H1 (cell line): ENCODE data around the gene KIF22. TPM values are rescaled to one million over a fixed set of nuclear protein-coding genes. Genes with fewer than 3 reads are reported as not detected.

Experiments used
- BCL11A ChIP-seq, 2 experiments: IDR thresholded peaks; one replicate each; pipeline ENCODE4 v1.6.1; 2011; ENCODE audit warnings: low read depth in 2 of 2, low read length in 2 of 2, mild to moderate bottlenecking in 2 of 2
- POLR2AphosphoS5 ChIP-seq: IDR thresholded peaks from 2 replicates; pipeline ENCODE4 v1.6.1; 2011; ENCODE audit warnings: low read depth, low read length
- POU5F1 ChIP-seq: IDR thresholded peaks from 2 replicates; pipeline ENCODE4 v1.6.1; 2011; ENCODE audit warnings: low read depth, mild to moderate bottlenecking, low read length, moderate library complexity
- RFX5 ChIP-seq: IDR thresholded peaks from 2 replicates; pipeline ENCODE4 v1.6.1; 2011; ENCODE audit warnings: low read depth, low read length, improper control_type of control experiment, borderline replicate concordance
- RXRA ChIP-seq: IDR thresholded peaks from 2 replicates; pipeline ENCODE4 v1.6.1; 2011; ENCODE audit warnings: low read depth, mild to moderate bottlenecking, low read length, moderate library complexity; ENCODE audit not compliant: insufficient read depth
- polyA plus RNA-seq, 7 experiments: library from polyadenylated mRNA; depleted of rRNA in 3 of 7; stranded (reverse) in 5 of 7; unstranded in 2 of 7; fragments of >200 nt in 5 of 7; fragments of 200-250 nt in 2 of 7; gene quantifications; 1 replicate in 5 of 7; 2 replicates in 1 of 7; 4 replicates in 1 of 7; pipeline versions ENCODE4 v1.2.1 to v1.2.3, GENCODE V29; 2011 to 2013; ENCODE audit warnings: missing spikeins in 2 of 7, mixed read lengths in 2 of 7
- total RNA-seq: library from RNA; stranded (reverse); fragmentation: NEBNext Ultra II Directional; extraction: Animal tissue kit (Norgen Biotek cat#: 25700); gene quantifications from 2 replicates; pipeline ENCODE4 v1.2.1, GENCODE V29; 2021
- TF ChIP-seq, protein P1 (sequence below): IDR thresholded peaks from 2 replicates; pipeline ENCODE4 v1.6.1; 2012; ENCODE audit warnings: inconsistent platforms
- TF ChIP-seq, protein P2 (sequence below): fragments of 300-600 bp; sonication (generic); IDR thresholded peaks from 2 replicates; pipeline ENCODE4 v1.7.1; 2012; ENCODE audit warnings: low read length, moderate library complexity, mild to moderate bottlenecking, inconsistent platforms; ENCODE audit not compliant: insufficient replicate concordance
- TF ChIP-seq, protein P3 (sequence below): IDR thresholded peaks from 2 replicates; pipeline ENCODE4 v1.6.1; 2012; ENCODE audit warnings: inconsistent platforms

Gene KIF22
- total and polyA plus RNA-seq, 2 of the 8 experiments (the other 6 are each of a cell fraction or from before 2014, with no cell fraction given) = 139 to 142 TPM

DNA sequence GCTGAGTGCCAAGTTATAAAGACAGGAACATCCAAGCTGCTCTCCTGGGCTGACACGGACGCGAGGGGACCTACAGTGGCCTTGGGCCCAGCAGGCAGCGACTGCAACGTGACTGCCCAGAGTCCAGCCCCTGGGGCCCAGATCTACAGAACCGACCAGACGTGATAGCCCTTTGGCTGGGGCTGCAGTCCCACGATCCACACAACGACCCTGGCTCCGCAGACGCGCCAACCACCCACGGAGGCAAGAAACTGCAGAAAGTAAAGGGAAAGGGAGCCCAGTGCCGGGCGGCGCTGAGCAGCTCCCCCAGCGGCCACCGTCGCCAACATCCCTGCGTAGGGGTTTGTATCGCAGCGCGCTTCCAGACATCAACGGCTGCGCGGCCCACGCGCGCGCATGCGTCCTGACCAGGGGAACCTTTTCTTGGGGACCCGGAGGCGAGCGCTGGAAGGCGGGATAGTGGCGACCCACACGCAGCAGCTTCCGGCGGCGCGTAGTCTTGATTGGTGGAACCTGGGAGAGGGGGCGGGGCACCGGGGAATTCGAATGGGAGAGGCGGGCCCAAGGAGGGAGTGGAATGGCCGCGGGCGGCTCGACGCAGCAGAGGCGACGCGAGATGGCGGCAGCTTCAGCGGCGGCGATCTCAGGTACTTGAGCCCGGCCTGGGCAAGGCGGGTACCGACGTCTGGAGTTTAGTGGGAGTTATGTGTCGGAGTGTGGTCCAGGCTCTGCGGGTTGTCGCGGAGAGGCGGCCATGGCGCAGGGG, at the start of gene KIF22 (continued):
- TF ChIP-seq, protein P1, sequence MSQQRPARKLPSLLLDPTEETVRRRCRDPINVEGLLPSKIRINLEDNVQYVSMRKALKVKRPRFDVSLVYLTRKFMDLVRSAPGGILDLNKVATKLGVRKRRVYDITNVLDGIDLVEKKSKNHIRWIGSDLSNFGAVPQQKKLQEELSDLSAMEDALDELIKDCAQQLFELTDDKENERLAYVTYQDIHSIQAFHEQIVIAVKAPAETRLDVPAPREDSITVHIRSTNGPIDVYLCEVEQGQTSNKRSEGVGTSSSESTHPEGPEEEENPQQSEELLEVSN = peak; percentile 73
- TF ChIP-seq BCL11A (IDR thresholded peaks at IDR 0.05; ENCODE audit: low read depth in 2 of 2, low read length in 2 of 2) = no peak
- no peak for TF ChIP-seq RXRA
- TF ChIP-seq, protein P2, sequence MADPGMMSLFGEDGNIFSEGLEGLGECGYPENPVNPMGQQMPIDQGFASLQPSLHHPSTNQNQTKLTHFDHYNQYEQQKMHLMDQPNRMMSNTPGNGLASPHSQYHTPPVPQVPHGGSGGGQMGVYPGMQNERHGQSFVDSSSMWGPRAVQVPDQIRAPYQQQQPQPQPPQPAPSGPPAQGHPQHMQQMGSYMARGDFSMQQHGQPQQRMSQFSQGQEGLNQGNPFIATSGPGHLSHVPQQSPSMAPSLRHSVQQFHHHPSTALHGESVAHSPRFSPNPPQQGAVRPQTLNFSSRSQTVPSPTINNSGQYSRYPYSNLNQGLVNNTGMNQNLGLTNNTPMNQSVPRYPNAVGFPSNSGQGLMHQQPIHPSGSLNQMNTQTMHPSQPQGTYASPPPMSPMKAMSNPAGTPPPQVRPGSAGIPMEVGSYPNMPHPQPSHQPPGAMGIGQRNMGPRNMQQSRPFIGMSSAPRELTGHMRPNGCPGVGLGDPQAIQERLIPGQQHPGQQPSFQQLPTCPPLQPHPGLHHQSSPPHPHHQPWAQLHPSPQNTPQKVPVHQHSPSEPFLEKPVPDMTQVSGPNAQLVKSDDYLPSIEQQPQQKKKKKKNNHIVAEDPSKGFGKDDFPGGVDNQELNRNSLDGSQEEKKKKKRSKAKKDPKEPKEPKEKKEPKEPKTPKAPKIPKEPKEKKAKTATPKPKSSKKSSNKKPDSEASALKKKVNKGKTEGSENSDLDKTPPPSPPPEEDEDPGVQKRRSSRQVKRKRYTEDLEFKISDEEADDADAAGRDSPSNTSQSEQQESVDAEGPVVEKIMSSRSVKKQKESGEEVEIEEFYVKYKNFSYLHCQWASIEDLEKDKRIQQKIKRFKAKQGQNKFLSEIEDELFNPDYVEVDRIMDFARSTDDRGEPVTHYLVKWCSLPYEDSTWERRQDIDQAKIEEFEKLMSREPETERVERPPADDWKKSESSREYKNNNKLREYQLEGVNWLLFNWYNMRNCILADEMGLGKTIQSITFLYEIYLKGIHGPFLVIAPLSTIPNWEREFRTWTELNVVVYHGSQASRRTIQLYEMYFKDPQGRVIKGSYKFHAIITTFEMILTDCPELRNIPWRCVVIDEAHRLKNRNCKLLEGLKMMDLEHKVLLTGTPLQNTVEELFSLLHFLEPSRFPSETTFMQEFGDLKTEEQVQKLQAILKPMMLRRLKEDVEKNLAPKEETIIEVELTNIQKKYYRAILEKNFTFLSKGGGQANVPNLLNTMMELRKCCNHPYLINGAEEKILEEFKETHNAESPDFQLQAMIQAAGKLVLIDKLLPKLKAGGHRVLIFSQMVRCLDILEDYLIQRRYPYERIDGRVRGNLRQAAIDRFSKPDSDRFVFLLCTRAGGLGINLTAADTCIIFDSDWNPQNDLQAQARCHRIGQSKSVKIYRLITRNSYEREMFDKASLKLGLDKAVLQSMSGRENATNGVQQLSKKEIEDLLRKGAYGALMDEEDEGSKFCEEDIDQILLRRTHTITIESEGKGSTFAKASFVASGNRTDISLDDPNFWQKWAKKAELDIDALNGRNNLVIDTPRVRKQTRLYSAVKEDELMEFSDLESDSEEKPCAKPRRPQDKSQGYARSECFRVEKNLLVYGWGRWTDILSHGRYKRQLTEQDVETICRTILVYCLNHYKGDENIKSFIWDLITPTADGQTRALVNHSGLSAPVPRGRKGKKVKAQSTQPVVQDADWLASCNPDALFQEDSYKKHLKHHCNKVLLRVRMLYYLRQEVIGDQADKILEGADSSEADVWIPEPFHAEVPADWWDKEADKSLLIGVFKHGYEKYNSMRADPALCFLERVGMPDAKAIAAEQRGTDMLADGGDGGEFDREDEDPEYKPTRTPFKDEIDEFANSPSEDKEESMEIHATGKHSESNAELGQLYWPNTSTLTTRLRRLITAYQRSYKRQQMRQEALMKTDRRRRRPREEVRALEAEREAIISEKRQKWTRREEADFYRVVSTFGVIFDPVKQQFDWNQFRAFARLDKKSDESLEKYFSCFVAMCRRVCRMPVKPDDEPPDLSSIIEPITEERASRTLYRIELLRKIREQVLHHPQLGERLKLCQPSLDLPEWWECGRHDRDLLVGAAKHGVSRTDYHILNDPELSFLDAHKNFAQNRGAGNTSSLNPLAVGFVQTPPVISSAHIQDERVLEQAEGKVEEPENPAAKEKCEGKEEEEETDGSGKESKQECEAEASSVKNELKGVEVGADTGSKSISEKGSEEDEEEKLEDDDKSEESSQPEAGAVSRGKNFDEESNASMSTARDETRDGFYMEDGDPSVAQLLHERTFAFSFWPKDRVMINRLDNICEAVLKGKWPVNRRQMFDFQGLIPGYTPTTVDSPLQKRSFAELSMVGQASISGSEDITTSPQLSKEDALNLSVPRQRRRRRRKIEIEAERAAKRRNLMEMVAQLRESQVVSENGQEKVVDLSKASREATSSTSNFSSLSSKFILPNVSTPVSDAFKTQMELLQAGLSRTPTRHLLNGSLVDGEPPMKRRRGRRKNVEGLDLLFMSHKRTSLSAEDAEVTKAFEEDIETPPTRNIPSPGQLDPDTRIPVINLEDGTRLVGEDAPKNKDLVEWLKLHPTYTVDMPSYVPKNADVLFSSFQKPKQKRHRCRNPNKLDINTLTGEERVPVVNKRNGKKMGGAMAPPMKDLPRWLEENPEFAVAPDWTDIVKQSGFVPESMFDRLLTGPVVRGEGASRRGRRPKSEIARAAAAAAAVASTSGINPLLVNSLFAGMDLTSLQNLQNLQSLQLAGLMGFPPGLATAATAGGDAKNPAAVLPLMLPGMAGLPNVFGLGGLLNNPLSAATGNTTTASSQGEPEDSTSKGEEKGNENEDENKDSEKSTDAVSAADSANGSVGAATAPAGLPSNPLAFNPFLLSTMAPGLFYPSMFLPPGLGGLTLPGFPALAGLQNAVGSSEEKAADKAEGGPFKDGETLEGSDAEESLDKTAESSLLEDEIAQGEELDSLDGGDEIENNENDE = no peak
- TF ChIP-seq POLR2AphosphoS5 = peak; percentile 86
- TF ChIP-seq, protein P3, sequence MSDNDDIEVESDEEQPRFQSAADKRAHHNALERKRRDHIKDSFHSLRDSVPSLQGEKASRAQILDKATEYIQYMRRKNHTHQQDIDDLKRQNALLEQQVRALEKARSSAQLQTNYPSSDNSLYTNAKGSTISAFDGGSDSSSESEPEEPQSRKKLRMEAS = peak; percentile 84
- TF ChIP-seq RFX5 = no peak; the same call in 1 of the 2 replicates
- TF ChIP-seq POU5F1 = no peak
